HG02840 (cell line): Measurements from ENCODE around the gene SCYL2.

Experiments used
- ATAC-seq: cut with Tn5 transposase; IDR thresholded peaks from one replicate; pipeline ENCODE4 v1.9.1; 2021; ENCODE audit warnings: mild to moderate bottlenecking, moderate library complexity, moderate number of reproducible peaks; ENCODE audit not compliant: unreplicated experiment, low FRiP score

SCYL2 gene

DNA sequence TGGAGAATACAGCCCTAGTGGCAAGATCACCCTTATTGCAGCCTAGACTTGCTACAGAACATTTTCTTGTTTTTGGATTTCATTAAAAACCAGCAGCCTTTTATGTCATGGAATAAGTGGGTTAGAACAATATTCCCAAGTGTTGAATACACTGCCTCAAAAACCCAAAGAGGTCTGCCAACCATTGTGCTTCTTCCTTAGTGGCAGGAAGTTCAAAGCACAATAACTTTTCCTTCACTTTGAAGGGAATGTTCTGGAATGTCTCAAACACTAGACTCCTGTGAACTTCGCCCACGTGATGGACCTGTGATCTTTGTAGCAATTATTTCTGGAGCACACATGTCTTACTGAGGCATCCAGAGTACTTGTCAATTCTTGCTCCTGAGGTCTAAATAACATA lies 98.4 kb downstream of the SCYL2 start:
- ATAC-seq = no peak

DNA sequence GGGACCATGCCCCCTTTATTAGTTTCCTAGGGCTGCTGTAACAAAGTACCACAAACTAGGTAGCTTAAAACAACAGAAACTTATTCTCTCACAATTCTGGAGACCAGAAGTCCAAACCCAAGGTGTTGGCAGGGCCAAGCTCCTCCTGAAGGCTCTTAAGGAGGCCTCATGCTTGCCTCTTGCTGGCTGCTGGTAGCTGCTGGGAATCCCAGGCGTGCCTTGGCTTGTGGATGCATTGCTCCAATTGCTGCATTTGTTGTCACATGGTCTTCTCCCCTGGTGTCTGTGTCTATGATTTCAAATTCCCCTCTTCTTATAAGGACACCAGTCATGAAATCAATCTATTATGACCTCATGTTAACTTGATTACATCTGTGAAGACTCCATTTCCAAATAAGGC lies 101.1 kb downstream of the SCYL2 start:
- ATAC-seq = no peak

- ATAC-seq = no peak
These were observed 104.2 kb downstream of the SCYL2 start for GRCh38 chr12:100371146-100371545.

DNA sequence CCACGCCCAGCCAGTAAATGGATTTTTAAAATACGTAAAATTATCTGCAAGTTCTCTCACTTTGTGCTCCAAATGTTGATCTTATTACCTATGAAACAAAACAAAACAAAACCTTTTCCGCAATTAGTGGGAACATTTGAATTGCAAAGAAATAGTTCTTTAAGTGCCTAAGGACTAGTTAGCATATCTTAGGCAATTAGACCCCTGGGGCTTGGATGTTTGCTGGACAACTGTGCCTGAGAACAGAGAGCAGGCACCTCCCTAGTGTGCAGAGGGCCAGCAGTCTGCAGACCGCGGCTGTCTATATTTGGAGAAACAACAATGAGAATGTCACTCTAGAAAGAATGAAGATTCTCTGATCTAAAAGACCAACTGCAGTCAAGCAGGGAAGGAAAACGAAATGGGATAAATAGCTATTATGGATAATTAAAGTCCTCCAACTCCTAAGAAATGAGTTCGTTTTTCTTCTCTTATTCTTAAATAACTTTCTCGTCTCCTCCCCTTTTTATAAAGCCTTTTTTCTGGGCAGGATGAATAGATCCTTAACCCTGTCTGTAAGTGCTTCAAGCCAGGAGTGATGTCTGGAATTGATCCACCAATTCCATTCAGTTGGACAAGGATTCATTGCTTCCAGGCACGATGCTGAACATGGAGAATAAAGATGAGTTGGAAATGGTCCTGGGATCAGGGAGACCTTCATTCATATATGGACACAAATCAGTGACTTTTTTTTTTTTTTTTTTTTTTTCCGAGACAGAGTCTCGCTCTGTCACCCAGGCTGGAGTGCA lies 106.1 kb downstream of the SCYL2 start:
- ATAC-seq = no peak

DNA sequence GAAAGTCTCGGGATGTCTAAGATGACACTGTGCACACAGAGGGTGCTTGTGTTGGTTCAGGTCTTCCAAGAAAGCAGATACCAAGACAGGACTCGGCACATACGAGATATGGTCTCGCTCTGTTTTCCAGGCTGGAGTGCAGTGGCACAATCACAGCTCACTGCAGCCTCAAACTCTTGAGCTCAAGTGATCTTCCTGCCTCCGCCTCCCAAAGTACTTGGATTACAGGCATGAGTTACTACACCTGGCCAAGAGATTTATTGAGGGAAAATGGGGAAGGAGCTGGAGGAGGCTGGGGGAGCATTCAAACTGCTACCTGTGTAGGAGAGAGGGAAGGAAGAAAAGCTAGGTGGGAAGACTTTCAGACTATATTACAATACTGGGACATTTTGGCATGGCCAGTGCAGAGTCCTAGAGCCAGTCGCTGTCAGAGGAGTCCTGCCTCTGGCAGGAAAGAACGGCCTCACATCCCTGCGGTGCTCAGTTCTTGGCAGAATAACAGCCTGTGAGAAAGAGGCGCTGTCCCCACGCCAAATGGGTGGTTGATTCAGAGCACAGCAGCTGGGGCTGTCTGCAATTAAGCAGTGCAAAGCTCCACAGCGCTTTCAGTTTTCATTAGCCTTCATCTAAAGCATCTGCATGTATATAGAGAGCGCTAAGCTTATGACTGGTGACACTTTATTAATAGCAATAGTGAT lies 108.2 kb downstream of the SCYL2 start:
- ATAC-seq = no peak

DNA sequence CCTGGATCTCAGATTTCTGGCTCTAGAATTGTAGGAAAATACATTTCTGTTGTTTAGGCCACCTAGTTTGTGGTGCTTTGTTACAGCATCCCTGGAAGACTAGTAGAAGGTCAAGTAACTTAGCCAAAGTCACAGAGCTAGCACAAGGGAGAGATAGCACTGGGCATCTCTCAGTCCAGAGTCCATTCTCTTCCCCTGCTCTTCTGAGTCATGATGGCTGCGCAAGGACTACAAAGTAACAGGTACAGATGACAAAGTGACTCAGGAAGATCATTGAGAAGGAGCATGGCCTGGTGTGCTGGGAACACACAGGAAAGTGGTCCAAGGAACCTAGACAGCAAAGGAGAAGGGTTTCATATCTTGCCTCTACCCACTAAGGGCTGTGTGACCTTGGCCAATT lies 109.2 kb downstream of the SCYL2 start:
- no peak for ATAC-seq

GRCh38 chr12:100381379-100381778 lies 114.4 kb downstream of the SCYL2 start:
- ATAC-seq = no peak

- ATAC-seq = no peak
These were observed 115.4 kb downstream of the SCYL2 start for GRCh38 chr12:100382338-100382737.

- no peak for ATAC-seq
These were observed 116.9 kb downstream of the SCYL2 start for GRCh38 chr12:100383586-100384558.

- no peak for ATAC-seq
These were observed 117.6 kb downstream of the SCYL2 start for GRCh38 chr12:100384559-100384935.

DNA sequence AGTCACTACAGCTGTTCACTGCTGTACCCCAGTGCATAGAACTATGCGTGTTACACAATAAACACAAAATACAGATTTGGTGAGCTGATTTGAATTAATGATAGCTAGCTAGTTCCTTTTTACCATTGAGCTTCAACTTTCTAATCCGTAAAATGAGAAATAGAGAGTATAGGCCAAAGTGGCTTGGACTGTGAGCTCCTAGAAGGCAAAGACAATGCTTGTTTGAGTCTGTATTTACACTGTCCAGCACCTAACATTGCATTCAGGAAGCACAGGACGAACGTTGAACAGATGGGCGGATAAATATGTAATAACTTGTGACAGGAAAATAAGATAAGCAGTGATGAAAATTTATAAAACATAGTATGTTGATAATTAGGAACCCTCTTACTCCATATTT lies 121.4 kb downstream of the SCYL2 start:
- no peak for ATAC-seq
